GM12878 (cell line): ENCODE data around the gene CALM3. TPM values are rescaled to one million over a fixed set of nuclear protein-coding genes. Genes with fewer than 3 reads are reported as not detected.

ENCODE experiments used
- ATAC-seq: fragments of 200-7000 bp; cut with Tn5 transposase; 3 replicates; pipeline ENCODE4 v1.9.1; 2020; ENCODE audit warnings: mild to moderate bottlenecking, moderate library complexity
- BruUV-seq: library from RNA; stranded (reverse); fragments of 400-500 nt; replicated peaks from 2 replicates; lab custom pipeline; 2021; lab: Mats Ljungman, UMichigan
- CTCF ChIA-PET: fragments of 300-600 bp; sonication (Branson Sonifier 250); formaldehyde crosslinking; extraction: SDS; loops from one replicate; lab custom pipeline; 2021; ENCODE audit warnings: inconsistent platforms; lab: Yijun Ruan, JAX
- POLR2A ChIA-PET: fragments of 350-600 bp; formaldehyde crosslinking; extraction: SDS; loops from one replicate; lab custom pipeline; 2021; ENCODE audit warnings: inconsistent platforms; lab: Charles Lee
- RAD21 ChIA-PET: fragments of 300-600 bp; sonication (Branson Sonifier 250); formaldehyde crosslinking; loops from one replicate; lab custom pipeline; 2023; ENCODE audit warnings: antibody characterized with exemption; ENCODE audit not compliant: unreplicated experiment; lab: Charles Lee
- SMC1A ChIA-PET: fragments of 300-600 bp; sonication (Branson Sonifier 250); formaldehyde crosslinking; loops from one replicate; lab custom pipeline; 2023; ENCODE audit not compliant: unreplicated experiment, uncharacterized antibody; lab: Charles Lee
- DNase-seq: peaks from one replicate; pipeline ENCODE4 v3.0.0-alpha.2; 2011; ENCODE audit warnings: low read depth, low spot score
- FAIRE-seq: peaks from 3 replicates; lab custom pipeline; 2011; peaks lifted over from hg19 to GRCh38; lab: Jason Lieb, UNC
- H2AFZ ChIP-seq: 2 replicates; pipeline ENCODE4 v1.6.0; 2011; ENCODE audit warnings: low read depth, low read length, control low read depth; ENCODE audit not compliant: control insufficient read depth
- H3K27ac ChIP-seq: 2 replicates; pipeline ENCODE4 v1.5.1; 2011; ENCODE audit warnings: control low read depth; ENCODE audit not compliant: control insufficient read depth, insufficient read depth
- H3K27me3 ChIP-seq, 2 experiments: replicated peaks in 1 of 2; 2 replicates each; pipeline versions ENCODE4 v1.6.0 to v1.6.1; 2011; ENCODE audit warnings: low read length in 1 of 2; ENCODE audit not compliant: control insufficient read depth in 2 of 2, insufficient read depth in 2 of 2
- H3K36me3 ChIP-seq, 2 experiments: 2 replicates each; pipeline ENCODE4 v1.5.1; 2011; ENCODE audit warnings: low read length in 1 of 2; ENCODE audit not compliant: control insufficient read depth in 2 of 2, insufficient read depth in 2 of 2
- H3K4me1 ChIP-seq: 2 replicates; pipeline ENCODE4 v1.6.1; 2011; ENCODE audit warnings: mild to moderate bottlenecking, low read length, moderate library complexity, mixed read lengths; ENCODE audit not compliant: control insufficient read depth, insufficient read depth
- H3K4me2 ChIP-seq: 2 replicates; pipeline ENCODE4 v1.6.0; 2011; ENCODE audit warnings: control low read depth; ENCODE audit not compliant: control insufficient read depth, insufficient read depth
- H3K4me3 ChIP-seq: fragments of 200-600 bp; sonication (generic); 2 replicates; pipeline ENCODE4 v1.5.1; 2016
- H3K79me2 ChIP-seq: 2 replicates; pipeline ENCODE4 v1.6.0; 2011; ENCODE audit warnings: low read length; ENCODE audit not compliant: control insufficient read depth, insufficient read depth
- H3K9ac ChIP-seq: 2 replicates; pipeline ENCODE4 v1.8.0; 2011; ENCODE audit warnings: low read length, control low read depth, mixed read lengths; ENCODE audit not compliant: control insufficient read depth, insufficient read depth
- H3K9me3 ChIP-seq: replicated peaks from 3 replicates; pipeline ENCODE4 v1.5.1; 2011; ENCODE audit warnings: mild to moderate bottlenecking, low read length; ENCODE audit not compliant: control insufficient read depth, insufficient read depth
- H4K20me1 ChIP-seq: 2 replicates; pipeline ENCODE4 v1.6.0; 2011; ENCODE audit not compliant: control insufficient read depth, insufficient read depth
- FOXK2 ChIP-seq: fragments of 450-650 bp; IDR thresholded peaks from 2 replicates; pipeline ENCODE4 v1.6.1; 2017; ENCODE audit warnings: mild to moderate bottlenecking, moderate library complexity
- RFX5 ChIP-seq: IDR thresholded peaks from 2 replicates; pipeline ENCODE4 v1.6.1; 2011; ENCODE audit warnings: low read depth, low read length, improper control_type of control experiment
- ZBTB33 ChIP-seq: fragments of 450-650 bp; IDR thresholded peaks from 2 replicates; pipeline ENCODE4 v1.6.1; 2017; ENCODE audit warnings: mild to moderate bottlenecking
- WGBS: methylation state at CpG from one replicate; pipeline ENCODE4 v1.1.6; 2016; ENCODE audit warnings: low lambda C conversion rate; ENCODE audit not compliant: insufficient replicate concordance, insufficient coverage; ENCODE audit errors: missing lambda C conversion rate; 5-methylcytosine and 5-hydroxymethylcytosine counted together
- in situ Hi-C: fragments of 300-500 bp; cut with MboI; formaldehyde crosslinking; loops from 9 replicates; pipeline ENCODE4 v1.14.3; 2018; ENCODE audit warnings: mixed read lengths
- intact Hi-C: fragments of 100-400 bp; cut with micrococcal nuclease; formaldehyde crosslinking; loops from one replicate; pipeline ENCODE4 v1.14.2; 2022; ENCODE audit not compliant: unreplicated experiment
- polyA plus RNA-seq, 11 experiments: library from polyadenylated mRNA; depleted of rRNA in 4 of 11; unstranded in 6 of 11; stranded (reverse) in 5 of 11; fragments of >200 nt; fragmentation: Nextera tagmentation in 4 of 11; fragmentation: Illumina TruSeq in 1 of 11; extraction: Ambion mirVana in 4 of 11; extraction: Trizol in 1 of 11; gene quantifications; 1 replicate in 1 of 11; 2 replicates in 10 of 11; pipeline versions ENCODE4 v1.2.1 to v1.2.3, GENCODE V29; 2011 to 2016; ENCODE audit warnings: inconsistent platforms in 2 of 11, missing spikeins in 2 of 11, low read depth in 1 of 11
- total RNA-seq, 4 experiments: library from RNA; depleted of rRNA in 3 of 4; stranded (reverse); fragments of >200 nt in 3 of 4; fragmentation: Illumina TruSeq in 1 of 4; extraction: Trizol in 1 of 4; gene quantifications; 2 replicates each; pipeline versions ENCODE4 v1.2.1 to v1.2.3, GENCODE V29; 2013 to 2021

Gene CALM3
- total and polyA plus RNA-seq, 10 of the 15 experiments (the other 5 are each of a cell fraction or from before 2014, with no cell fraction given): 164 to 849 (median 347) TPM

- Histone ChIP-seq H4K20me1 (no peaks in the 10 kb centered on the region), H3K9me3 (no peaks in the 10 kb centered on the region), H3K27me3 (no peaks in the 10 kb centered on the region), H3K9ac (no peak overlapping the region), H3K36me3 (no peaks in the 10 kb centered on the region), H3K79me2 (peaks cover 17% of the 10 kb centered on the region), H3K27ac (peak overlapping the region; percentile 61), H3K4me2 (peak overlapping the region; percentile 62), H3K4me3 (no peak overlapping the region), H2AFZ (no peak overlapping the region), H3K4me1 (peaks cover 40% of the 10 kb centered on the region)
- intact Hi-C loops (no loop called here), in situ Hi-C loops (no loop called here)
- RAD21 ChIA-PET: interaction anchor here (0.8 to 11.8 kb wide), 13 partner anchors 7 to 88 kb away, joined by 3 to 245 read pairs (median 6); partner anchors contain the start of genes CALM3, DACT3, GNG8 and PTGIR
- SMC1A ChIA-PET: interaction anchor here (1.2 to 17.6 kb wide), 6 partner anchors 14 to 45 kb away, joined by 3 to 286 read pairs (median 8); partner anchors contain the start of genes CALM3 and DACT3
- DNase-seq: no peak
- ATAC-seq: no peak; the same call in 2 of the 3 replicates
- TF ChIP-seq RFX5 (no peak), FOXK2 (no peak), ZBTB33 (no peak)
- FAIRE-seq: no peak
- POLR2A ChIA-PET: interaction anchor here (0.6 to 7.7 kb wide), 3 partner anchors 14 to 44 kb away, joined by 6 to 72 read pairs (median 30); partner anchors contain the start of genes CALM3 and DACT3
- 92% methylated on average over 6 of the region's 6 CpGs for WGBS
- CTCF ChIA-PET: interaction anchor here (0.9 to 13.7 kb wide), 8 partner anchors 12 to 496 kb away, joined by 3 to 434 read pairs (median 8); partner anchors contain the start of genes CALM3, DACT3, GNG8 and PTGIR
- no TSS peak for BruUV-seq
These were observed 16.5 kb downstream of the CALM3 start for GRCh38 chr19:46617601-46618000.
